NCI-H226 (cell line): ENCODE measurements around the gene GID8.

Experiments used
- DNase-seq: peaks from one replicate; pipeline ENCODE4 v3.0.0-alpha.2; 2015

GID8 gene

GRCh38 chr20:62945771-62946339, 7.9 kb downstream of the GID8 start:
- DNase-seq = no peak

DNA sequence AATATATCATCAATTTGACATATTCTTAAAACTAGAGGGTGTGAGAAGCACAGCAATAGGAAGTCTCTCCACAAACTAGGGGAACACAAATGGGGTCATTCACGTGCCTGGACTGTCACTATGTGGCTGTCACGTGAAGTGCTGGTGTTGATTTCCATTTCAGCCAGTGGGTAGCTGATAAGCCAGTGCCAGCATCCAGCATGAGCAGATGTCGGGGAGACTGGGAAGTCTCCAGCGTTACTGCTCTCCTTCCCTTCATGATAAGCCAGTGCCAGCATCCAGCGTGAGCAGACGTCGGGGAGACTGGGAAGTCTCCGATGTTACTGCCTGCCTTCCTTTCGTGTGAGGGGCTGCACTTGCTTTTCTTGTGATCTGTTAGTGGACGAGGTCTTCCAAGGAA, 9.0 kb downstream of the GID8 start:
- DNase-seq = no peak

- no peak for DNase-seq
Observed at GRCh38 chr20:62947532-62948300, 9.8 kb downstream of the GID8 start.

DNA sequence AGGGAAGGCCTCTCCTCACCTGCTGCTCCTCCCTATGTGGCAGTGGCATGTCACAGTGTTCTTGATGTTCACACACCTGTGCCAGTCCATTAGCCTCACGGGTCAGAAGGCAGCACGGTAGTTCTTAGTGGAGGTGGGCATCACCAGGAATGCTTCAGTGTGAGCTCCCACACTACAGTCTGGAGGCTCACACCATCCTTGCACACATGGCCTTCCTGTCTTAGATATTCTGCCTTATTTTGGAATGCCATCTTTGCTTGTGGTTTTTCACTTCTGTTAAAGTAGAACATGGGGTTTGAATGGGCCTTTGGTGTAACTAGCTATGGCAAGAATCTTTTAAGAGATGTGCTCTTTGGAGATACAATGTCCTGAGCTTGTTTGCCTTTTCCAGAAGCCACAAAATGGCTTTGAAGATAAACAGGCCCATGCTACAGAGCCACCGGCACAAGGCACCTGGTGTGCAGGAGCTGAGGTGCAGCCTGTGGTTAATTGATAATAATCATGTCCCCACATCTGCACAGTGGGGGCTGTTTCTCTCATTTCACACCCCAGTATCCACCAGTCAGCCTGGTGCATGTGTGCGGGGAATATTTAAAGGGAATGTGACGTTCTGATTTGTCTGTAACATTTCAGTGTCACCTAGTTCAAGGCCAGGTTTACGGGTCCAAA, 11.3 kb downstream of the GID8 start:
- DNase-seq = no peak

GRCh38 chr20:62949962-62950361, 12.0 kb downstream of the GID8 start:
- no peak for DNase-seq

- DNase-seq = no peak
Observed at GRCh38 chr20:62950741-62951140, 12.8 kb downstream of the GID8 start.

DNA sequence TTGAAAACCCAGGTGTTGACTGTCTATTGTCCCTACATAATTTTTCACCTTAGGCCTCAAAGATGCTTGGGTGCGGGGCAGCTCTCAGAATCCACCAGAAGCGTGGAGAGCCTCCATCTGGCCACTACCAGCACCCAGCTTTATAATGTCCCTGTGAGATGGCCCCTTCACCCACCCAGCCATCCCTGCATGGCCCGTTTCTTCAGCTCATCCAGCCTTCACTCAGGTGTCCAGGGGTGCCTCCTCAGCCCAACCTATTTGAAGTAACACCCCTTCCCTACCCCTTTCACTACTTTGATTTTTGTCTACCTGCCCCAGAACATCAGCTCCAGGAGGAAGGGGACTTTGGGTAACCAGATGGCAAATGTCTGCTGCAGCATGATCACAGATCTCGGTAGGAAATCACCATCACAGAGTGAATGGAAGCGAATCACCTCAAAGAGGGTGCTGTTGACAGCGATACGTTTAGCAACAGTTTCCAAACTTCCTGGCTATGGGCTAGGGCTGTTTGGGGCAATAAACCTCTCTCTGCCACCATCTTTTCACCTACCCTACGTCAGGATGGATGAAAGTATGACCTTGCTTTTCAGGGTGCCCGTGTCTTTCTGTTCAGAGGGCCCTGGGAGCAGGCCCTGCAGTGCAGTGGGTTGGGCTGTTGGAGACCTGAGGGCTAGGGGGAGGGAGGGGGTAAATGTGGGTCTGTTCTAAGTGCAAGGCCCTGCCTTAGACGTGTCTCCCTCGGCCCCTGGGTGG, 13.4 kb downstream of the GID8 start:
- DNase-seq = no peak

- DNase-seq = no peak
Observed at GRCh38 chr20:62951896-62952372, 14.0 kb downstream of the GID8 start.

DNA sequence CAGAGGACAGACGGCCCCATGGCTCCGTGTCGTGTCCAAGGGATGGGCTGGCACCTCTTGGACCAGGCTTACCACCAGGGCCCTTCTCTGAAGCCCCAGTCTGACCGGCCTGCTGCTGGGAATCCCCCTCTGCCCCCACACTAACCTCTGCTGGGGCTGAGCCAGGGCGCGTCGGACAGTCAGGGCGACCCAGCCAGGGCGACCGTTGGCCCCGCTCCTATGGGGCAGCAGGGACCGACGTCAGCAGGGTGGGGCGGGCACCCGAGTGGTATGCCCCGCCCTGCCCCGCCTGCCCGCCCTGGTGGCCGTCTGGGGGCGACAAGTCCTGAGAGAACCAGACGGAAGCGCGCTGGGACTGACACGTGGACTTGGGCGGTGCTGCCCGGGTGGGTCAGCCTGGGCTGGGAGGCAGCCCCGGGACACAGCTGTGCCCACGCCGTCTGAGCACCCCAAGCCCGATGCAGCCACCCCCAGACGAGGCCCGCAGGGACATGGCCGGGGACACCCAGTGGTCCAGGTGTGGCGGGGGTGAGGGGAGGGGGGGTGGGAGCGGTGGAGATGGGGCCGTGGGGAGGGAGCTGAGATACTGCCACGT, 14.5 kb downstream of the GID8 start, which contains the start of gene SLC17A9:
SLC17A9 (plus strand) TSS at position 337 of the 595 bp plus-strand sequence; CDS start at position 459, 122 bp downstream.
- no peak for DNase-seq

DNA sequence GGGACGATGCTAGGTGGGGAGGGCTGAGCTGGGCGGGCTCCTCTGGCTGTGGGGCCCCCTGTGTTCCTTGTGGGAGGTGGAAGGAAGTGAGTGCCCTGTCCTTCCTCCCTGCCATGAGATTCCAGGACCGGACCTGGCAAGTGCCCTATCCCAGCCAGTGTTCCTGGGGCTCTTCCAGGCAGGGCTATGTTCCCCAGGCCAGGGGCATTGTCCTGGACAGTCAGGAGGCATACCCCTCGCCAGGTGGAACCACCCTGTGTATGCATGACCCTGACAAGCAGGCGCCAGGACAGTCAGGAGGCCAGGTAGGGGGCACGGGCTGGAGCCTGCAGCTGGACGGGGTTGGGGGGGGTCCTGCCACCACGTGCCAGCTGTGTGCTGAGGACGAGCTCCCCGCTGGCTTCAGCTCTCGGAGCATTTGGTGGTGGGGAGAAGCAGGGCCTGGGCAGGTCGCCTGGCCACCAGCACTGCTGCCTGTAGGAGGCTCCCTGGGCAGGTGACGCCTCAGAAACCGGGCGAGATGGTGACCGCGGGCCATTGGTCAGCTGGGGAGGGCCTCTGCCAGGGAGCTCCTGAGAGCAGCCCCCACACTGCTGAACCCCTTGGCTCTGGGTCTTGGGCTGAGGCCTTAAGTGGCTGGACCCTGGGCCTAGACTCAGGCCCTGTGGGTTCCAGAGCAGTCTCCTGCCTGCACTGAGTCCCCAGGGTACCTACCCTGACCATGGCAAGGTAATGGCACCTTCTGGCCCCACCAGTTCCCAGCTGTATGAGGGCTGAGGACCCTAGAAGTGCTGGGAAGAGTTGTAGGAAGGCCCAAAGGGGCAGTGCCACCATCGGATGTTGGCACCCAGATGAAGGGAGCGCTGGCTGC, 15.3 kb downstream of the GID8 start:
- DNase-seq = no peak

DNA sequence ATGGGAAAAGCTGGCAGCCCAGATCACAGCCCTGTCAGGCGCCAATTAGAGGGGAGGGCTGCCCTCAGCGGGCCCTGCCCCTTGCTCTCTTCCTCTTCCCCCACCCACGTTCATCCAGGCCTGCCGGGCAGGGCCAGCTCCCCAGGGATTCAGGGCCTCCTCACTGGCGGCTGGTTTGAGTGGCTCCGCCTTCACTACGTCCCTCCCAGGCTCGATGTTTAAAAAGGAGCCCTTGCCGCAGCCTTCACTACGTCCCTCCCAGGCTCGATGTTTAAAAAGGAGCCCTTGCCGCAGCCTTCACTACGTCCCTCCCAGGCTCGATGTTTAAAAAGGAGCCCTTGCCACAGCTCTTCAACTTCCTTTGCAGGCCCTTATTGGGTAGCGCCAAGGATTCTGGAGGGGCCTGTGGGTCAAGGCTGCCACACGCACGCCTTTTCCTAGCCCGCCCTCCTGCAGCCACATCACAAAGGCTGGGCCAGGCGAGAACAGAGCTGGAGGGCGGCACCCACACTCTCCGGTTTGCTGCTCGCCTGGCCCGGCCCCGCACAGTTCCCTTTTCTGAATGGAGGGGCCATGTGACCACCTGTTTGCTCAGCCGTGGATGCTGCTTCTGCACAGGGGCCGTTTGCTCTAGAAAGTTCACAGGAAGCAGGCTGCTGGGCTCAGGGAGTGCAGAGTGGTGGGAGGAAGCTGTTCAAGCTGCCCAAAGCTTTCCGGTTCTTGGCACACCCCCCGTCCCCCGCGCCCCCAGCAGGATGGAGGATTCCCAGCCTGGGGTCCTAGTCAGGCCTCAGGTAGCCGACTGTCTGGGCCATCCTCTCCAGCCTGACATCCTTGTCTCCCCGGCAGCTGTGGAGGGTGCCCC, 16.1 kb downstream of the GID8 start:
- no peak for DNase-seq

GRCh38 chr20:62955519-62956386, 17.8 kb downstream of the GID8 start:
- DNase-seq = no peak

DNA sequence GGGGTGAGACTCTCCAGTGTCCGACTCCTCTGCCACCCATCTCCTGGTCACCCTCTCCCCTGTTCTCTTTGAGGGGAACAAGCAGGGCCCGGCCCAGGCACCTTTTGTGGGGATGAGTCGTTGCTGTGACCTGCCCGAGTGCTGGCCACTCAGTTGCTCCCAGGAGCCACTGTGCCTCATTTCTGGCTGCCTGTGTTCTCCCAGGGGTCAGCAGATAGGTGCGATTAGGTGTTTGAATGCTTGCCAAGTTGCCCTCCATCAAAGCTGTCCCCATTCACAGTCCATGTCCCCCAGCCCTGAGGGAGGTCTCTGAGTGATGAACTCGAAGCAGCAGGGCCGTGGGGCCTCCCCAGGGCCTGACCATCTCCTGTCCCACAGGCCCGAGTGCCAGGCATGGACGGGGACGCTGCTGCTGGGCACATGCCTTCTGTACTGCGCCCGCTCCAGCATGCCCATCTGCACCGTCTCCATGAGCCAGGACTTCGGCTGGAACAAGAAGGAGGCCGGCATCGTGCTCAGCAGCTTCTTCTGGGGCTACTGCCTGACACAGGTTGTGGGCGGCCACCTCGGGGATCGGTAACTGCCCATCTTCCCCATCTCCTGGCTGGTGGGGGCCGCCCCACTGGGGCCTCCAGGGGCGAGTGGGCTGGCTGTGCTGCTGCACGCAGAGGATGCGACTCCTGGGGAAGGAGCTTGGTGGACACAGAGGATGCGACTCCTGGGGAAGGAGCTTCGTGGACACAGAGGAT, 18.6 kb downstream of the GID8 start:
- DNase-seq = no peak

GRCh38 chr20:62957136-62958117, 19.5 kb downstream of the GID8 start:
- no peak for DNase-seq

DNA sequence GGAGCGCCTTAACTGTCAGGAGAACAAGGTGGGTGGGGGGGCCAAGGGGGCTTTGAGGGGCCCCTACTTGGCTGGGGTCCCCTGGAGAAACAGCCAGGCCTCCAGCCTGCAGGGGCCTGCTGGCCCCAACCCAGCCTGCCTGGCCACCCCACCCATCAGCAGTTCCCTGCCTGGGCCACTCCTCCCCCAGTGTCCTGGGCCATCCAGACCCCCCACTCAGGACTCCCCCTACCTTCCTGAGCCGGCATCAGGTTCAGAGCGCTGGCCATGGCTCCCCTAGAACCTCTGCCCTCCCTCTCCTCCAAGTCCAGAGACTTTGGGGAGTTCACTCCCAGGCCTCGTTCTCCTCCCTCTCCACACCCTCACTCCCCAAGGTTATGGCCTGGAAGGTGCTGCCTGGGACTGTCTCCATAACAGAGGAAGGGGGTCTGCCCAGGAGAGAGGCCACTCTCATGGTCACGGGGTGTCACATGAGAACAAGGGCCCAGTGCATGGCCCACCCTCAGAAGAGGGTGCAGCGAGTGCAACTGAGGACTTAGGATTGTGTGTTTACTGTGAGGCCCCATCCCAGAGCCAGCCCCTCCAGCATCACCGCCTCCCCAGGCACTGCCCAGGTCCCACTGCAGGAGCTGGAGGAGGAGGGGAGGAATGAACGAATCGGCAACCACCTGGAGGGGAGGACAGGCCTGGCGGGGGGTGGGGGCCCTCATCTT, 20.6 kb downstream of the GID8 start:
- no peak for DNase-seq

DNA sequence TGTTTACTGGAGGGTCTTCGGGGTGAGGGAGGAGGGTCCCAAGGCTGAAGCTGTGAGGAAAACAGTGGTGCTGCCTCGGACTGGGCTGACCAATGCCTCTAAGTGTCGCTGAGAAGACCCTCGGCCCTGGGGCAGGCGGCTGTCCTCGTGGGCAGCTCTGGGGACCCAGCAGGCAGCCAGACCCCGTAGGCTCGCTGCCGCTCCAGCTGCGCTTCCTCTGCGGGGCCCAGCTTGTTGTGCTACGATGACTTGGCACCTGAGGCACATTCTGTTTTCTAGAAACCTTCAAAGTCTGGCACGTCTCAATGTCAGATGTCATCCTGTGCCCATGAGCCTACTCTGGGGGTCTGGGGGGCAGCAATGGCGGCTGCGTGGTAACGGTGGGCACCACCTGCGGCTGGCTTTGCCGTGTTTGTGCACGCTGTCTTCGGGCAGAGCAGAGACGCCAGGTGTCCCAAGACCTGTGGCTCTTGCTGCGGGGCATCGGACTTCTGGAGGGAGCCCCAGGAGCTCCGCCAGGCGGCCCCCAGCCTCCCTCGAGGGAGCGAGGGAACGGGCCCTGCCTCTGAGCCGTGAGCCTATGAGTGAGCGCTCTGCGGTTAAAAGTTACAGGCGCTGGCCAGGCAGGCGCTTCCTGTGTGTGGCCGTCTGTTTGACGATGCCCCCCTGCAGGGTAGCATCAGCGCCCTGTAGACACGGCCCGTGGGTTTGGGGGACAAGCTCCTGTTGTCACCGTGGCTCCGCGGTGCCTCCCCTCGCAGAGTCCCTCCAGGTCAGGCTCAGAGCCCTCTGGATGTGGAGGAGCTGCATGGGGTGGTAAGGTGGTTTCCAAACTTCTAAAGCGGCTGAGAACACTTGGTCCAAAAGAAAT, 21.4 kb downstream of the GID8 start:
- DNase-seq = no peak
